NCI-H345 (cell line): ENCODE measurements around the gene IRF4.

Experiments
- DNase-seq: peaks from one replicate; lab custom pipeline; 2025; lab: John Stamatoyannopoulos, UW

IRF4 gene

DNA sequence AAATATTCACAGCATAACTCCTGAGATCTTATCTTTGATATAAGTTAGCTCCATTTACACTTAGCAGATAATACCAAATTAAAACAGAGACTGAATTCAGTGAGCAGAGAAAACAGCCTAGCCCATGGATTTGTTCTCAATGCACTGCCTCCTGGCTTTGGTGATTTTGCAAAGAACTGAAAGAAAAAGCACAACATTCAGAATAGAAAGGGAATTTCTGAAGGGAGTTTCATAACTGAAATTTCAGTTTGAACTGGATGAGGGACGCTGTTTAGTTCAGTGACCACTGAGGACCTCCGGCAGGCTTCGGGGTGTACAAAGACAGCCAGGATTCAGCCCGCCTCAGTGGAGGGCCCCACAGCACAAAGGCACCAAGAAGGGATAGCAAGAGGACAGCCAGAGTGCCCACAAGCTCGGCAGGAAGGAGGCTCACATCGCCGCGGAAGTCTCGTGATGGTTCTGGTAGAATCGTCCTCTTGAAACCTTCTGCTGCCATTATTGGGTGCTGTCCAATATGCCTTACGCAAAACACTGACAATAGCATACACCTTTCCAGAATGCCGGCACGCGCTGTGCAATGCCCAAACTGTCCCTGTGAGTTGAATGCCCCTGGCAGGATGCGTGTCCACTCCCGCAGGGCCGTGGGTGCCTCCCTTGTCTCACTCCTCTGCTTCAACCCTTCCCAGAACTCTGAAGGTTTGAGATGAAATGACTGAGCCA is 9.7 kb upstream of the IRF4 start:
- no peak for DNase-seq

DNA sequence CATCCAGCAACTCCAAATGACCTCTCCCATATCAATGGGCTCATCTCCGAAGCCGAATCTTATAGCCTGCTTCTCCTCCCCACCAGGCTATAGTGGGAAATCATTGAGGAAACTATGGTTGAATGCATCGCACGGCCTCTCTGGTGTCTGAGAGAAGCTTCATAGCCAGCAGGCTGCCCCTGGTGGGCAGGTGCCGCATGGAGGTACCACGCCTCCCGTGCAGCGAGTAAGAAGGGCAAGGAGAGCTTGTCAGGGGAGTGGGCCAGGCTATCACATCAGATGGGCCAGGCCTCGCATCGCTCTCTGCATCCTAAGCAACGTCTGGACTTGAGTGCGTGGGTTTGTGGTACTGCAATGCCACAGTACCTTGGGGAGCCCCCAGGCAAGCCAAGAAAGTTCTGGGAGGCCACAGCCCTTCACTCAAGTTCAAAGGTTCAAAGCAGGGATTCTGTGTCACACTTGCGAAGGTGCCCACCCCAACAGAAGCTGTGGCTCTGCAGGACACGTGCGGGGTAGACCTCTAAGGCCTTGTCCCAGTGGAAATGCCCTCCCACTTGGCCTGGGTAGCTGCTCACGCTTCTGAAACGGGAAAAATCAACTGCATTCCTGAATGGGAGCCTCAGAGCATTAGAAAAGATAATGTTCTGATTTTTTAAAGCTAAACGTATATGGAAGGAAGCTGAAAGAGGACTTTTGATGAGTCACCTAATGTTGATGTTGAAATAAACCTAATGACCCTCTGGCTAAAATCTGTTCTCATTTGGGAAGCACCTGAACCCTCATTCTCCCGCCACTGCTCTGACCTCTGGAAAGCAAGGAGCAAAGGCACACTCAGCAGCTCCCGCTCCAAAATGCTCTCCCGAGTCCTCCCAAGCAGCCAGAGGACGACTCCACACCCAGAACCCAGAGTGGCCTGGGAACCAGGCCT is 8.4 kb upstream of the IRF4 start:
- DNase-seq = no peak

- DNase-seq = no peak
Measured at GRCh38 chr6:383856-384255, 7.7 kb upstream of the IRF4 start.

GRCh38 chr6:384898-385297 is 6.7 kb upstream of the IRF4 start:
- DNase-seq = no peak

- DNase-seq = no peak
Measured at GRCh38 chr6:385614-386013, 5.9 kb upstream of the IRF4 start.

DNA sequence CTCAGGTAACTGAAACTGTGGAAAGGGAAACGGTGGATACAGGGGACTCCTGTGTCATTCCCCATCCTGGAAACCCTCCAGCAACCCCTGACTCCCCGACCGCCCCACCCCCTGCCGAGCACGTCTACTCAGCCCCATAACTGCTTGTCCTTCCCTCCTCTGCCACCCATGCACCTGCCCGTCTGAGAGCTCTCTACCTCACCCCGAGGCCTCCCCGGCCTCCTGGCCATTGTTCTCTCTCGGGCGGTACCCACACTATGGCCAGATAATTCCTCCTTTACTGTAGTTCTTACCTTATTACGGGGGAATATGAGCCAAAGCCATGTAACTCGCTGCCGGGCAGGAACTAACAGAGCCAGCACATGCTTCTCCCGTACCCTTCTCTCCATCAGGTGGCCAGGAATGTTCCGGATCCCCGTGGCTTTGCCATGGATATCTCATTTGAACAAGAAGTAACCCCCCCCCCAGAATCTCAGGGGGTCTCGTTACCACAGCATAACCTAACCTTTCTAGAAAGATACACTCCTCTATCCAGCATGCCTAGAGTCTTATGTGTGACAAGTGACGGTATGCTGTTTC is 4.8 kb upstream of the IRF4 start:
- DNase-seq = no peak

DNA sequence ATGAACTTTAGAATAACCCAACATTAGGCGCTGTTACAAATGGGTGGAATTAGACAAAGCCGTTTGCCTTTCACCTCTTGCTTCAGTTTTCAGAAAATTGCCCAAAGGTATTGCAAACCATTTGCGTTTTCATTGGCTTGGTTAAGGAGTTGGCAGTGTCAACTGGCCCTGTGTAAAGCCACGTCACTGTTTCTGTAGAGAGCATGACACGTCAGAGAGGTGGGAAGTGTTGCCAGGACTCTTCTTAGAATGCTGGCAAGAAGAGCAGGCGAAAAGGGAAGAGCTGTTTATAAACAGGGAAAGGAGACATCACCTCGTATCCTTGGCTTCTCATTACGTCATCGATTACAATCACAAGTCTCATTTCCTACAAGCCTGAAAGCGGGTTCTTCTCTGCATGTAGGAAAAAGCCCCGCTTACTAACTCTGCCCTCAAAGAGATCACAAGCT is 4.2 kb upstream of the IRF4 start:
- DNase-seq = no peak

DNA sequence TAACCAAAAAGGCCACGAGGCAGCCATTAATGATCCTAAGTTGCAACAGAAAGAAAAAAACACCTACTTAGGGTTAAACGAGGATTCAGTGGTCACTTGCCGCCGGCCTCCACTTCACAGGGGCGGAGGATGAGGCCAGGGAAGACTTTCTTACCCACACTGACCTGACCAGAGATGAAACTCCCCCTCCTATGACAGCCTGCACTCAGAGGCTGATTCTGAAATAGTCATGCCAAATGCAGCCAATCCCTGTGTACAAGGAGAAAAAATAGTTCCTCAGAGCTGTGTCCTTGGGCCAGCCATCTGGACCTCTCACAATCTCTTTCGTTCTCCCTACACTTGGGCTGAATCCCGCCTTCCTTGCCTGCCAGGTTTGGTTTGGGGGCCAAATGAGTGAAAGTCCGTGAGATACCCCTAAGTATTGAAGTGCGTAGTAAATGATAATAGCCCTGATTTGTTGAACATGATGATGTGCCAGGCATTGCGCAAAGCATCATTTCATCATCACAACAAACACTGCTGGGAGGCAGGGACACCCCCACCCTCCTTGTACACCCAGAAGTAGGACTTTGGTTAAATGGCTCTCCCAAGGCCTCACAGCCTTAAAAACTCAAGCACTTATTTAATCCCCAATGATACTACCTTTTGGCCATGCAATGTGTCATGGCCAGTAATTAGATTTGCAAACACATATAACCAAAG is 3.2 kb upstream of the IRF4 start:
- no peak for DNase-seq

GRCh38 chr6:389143-389542 is 2.4 kb upstream of the IRF4 start:
- DNase-seq = no peak

DNA sequence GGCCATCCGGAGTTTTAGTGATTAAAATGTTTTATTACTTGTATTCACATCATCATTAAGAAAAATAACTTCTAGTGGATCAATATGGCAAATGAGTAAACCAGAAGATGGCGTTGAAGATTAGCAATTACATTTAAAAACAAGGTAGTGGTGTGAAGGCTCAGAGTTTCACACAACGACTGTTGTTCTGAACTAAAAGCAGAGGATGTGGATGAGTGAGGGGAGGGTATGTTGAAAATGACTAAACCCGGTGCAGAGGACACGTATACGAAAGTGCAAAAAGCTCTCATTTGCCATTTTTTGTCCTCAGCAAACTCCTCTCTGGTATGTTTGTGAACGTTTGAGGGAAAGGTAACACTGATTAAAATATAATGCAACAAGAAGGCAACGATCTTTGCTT is 1.9 kb upstream of the IRF4 start:
- no peak for DNase-seq

DNA sequence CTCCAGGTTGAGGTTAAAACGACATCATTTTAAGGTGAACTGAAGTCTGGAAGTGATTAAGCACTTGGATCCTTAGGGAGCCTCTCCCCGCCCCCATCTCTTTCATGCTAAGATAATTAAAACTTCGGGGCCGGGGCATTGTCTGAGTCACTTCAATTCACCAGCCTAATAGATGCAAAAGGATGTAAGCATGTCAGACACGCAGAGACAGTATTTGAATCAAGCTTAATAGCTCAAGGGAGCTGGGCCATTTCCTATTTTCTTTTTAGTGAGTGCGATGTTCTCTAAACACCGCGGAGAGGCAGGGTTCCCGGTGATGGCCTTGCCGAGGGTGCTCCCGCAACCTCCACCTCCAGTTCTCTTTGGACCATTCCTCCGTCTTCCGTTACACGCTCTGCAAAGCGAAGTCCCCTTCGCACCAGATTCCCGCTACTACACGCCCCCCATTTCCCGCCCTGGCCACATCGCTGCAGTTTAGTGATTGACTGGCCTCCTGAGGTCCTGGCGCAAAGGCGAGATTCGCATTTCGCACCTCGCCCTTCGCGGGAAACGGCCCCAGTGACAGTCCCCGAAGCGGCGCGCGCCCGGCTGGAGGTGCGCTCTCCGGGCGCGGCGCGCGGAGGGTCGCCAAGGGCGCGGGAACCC is 516 bp upstream of the IRF4 start:
- DNase-seq = no peak

DNA sequence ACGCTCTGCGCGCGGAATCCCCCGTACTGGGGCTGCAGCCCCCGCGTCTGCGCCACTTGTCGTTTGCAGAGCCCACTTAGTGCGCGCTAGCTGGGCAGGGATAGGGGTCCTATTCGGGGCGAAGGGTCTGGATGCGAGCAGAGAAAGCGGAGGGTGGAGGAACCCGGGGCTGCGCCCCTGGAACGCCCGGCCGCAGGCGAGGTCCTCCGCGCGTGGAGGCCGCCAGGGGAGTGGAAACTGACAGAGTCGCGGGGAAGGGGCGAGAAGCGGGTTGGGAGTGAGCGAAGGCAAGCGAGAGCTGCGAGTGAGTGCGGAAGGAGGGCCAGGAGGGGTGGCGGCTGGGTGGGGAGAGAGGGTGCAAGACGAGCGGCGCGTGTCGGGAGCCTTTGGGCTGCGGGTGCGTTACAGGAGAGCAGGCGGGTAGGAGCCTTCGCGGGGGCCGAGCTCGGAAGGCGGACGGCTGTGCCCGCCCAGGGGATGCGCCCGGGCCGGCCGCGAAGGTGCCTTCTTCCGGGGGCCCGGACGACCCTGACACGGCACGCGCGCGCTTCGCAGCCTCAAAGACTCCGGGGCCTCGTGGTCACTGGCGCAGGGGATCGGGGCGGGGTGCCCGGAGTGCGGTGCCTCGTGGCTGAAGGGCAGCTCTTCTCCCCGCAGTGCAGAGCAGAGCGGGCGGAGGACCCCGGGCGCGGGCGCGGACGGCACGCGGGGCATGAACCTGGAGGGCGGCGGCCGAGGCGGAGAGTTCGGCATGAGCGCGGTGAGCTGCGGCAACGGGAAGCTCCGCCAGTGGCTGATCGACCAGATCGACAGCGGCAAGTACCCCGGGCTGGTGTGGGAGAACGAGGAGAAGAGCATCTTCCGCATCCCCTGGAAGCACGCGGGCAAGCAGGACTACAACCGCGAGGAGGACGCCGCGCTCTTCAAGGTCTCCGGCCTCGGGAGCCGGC is 1.2 kb downstream of the IRF4 start:
- no peak for DNase-seq

DNA sequence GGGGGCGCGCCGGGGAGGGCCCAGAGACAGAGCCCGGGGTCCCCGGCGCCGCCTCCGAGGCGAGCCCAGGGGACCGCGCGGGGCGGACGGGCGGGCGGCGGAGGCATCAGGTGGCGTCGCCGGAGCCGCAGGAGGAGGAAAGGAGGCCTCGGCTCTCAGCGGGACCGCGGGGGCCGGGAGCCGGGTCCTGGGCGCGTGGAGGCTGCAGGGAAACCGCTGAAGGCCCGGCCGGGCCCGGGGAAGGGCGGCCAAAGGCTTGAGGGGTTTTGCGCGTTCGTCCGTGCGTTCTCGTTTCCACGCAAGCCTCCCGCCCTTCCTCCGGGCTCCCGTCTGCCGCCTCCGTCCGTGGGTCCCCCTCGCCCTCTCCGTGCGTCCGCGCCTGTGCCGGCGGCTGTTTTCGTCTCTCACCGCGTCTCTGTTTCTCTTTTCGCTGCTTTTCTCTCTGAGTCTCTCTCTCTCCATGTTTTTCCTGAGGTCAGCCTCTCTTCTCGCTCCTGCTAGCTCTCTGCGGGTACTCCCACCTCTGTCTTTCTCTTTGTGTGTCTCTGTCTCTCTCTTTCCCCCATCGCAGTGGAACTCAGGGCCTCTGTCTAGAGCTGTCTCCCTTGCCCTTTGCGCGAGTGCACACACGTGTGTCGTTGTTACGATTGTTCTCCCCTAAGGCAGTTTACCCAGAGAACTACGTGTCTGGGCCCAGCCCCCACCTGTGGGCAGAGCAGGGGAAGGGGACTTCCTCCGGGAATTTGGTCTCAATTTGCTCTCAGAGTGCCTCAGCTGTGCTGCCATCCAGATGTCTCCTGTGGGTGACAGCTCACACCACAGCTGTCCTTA is 2.1 kb downstream of the IRF4 start:
- DNase-seq = no peak

DNA sequence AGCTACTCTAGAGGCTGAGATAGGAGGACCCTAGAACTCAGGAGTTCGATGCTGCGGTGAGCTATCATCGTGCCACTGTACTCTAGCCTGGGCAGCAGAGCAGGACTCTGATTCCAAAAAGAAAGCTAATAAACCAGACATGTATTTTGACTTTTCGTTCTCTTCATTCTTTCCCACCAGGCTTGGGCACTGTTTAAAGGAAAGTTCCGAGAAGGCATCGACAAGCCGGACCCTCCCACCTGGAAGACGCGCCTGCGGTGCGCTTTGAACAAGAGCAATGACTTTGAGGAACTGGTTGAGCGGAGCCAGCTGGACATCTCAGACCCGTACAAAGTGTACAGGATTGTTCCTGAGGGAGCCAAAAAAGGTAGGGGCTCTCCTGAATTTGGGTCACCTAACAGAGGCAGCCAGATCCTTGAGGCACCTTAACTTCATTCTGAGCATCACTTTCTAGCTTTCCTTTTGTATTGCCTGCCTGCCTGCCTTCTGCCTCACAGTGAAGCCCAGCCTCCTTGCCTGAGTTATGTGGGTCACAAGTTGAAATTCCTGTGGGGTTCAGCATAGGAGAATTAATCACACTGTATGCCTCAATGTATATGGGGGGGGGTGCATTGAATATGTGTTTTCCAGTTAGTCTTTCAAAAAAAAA is 3.2 kb downstream of the IRF4 start:
- DNase-seq = no peak

- no peak for DNase-seq
Measured at GRCh38 chr6:395432-396125, 4.0 kb downstream of the IRF4 start.

DNA sequence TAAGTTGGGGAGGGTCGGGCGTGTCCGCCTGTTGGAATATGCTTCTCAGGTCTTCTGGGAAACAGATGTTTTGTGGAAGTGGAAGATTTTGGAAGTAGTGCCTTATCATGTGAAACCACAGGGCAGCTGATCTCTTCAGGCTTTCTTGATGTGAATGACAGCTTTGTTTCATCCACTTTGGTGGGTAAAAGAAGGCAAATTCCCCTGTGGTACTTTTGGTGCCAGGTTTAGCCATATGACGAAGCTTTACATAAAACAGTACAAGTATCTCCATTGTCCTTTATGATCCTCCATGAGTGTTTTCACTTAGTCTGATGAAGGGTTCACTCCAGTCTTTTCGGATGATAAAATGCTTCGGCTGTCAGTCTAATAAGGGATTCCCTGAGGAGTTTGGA is 4.6 kb downstream of the IRF4 start:
- no peak for DNase-seq

DNA sequence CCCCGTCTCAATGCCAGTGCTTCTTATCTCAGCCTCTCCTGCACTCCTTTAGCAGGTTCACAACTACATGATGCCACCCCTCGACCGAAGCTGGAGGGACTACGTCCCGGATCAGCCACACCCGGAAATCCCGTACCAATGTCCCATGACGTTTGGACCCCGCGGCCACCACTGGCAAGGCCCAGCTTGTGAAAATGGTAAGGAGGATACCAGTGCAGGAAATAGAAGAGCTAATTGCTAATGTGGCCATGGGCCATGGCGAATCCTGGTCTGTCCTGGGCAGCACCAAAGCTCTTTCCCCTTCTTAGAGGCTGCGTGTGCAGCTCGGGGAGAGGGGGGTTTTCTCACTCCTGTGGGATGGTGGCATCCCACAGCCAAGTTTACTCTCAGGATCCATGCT is 5.5 kb downstream of the IRF4 start:
- DNase-seq = no peak

DNA sequence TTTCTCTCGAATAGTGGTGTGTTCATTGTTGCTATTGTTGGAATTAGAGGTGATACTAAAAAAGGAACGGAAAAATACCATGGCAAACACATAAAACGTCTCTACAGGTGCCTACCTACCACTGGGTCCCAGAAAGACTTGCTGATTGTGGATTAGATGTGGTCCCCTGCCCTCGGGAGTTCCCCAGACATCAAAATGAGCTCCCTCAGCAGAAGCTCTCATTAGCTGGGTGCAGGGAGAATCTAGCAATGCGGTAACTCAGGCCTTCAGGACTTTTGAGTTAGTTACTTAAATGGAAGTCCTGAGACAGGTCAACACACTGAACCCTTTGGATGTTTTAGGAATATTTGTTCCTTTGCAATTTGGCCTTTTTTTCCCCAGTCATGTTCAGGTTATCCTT is 6.1 kb downstream of the IRF4 start:
- DNase-seq = no peak

DNA sequence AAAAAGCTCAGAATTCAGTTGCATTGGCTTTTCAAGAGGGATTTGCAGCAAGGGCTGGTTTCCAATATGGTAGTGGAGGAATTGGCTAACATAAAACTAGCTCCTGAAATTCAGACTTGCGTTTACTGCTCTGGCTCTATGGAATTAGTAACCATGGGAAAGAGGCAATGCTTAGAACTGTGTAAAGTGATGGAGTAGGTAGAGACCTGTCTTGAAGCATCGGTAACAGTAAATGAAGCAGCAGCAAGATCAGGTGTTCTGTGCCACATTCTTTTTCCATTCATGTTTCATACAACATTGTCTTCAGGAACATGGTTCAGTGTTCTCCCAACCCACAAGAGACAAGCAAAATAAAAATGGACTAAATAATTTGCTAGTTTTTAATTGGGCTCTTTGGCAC is 6.5 kb downstream of the IRF4 start:
- no peak for DNase-seq
